Measurements from ENCODE around the gene TUBGCP3.

The TUBGCP3 gene

DNA sequence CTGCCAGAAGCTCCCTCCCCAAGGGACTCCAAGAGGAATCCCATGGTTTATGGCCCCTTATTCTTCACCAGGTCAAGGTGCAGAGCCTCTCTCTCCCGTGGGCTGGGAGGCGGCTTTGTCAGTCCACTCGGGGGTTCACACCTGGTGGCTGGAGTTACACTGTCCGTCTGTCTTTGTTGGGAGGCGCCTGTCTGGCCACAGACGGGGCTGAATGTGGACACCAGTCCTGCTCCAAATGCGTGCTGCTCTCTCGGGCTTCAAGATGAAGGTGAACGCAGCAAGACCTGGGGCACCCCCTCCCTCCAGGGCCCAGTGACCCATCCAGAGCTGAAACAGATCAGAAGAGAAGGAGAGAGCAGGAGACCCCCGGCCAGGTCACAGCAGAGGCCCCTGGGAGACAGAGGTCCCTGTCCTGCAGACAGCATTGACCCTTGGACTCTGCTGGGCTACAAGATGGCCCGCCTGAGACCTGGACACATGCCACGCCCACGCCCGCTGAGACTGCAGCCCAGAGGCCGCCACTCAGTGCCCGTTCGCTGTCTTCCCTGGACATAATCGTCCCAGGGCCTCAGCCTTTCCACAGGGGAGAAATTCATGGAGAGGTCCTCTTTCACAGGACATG lies 29.9 kb upstream of the TUBGCP3 start:
- no peak for DNase-seq (ENCODE audit: low read depth in 3 of 3, low spot score in 1 of 3)

DNA sequence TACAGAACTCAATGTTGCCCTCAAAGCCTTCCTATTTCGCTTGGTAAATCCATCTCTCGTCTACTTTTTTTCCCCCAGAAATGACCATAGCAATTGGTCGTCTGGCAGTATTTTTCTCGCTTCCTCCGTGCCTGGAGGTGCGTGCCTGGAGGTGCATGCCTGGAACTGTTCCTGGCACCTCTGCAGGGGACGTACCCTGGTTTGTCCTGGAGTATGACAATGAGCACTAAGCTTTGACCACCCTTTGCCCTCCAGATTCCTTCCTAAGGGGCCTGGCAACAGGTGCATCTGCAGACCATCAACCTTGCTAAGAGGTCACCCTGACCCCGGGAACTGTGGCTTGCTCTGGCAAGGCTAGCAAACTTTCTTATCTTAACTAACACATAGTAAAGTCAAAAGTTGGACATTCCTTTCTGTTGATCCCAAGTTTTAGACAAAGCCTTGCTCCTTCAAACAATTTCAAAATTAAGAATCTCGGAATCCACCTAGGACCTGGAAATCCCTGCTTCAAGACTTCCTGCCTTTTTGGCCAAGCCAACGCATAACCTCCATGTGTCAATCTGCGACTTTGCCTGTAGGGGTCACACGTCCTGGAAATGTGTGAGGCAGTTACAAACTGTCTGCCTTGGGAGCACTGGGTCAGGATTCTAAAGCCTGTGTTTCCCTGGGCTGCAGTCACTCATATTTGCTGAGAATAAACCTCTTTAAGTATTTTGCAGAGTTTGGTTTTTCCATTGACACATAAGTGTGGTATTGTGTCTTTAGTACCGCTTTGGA lies 28.8 kb upstream of the TUBGCP3 start:
- DNase-seq (ENCODE audit: low read depth in 3 of 3, low spot score in 1 of 3): no peak

DNA sequence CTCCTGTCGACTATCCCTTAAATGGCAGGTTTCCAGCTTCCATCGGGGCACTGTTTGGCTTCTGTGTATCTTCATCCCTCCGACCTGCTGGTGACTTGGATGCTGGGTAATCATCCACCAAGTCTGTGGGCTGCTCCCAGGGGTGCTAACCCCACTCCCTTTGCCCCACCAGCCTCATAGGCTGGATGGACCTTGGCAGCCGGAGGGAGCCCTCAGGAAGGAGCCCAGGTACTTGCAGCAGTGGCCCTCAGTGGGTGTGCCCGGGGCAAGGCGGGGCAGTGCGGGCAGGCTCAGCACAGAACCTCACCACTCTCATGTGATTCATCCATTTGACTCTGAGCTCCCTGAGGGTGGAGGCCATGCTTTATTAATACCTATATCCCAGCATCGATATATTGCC lies 27.4 kb upstream of the TUBGCP3 start:
- no peak for DNase-seq (ENCODE audit: low read depth in 3 of 3, low spot score in 1 of 3)

- no peak for DNase-seq (ENCODE audit: low read depth in 3 of 3, low spot score in 1 of 3)
These were observed 26.9 kb upstream of the TUBGCP3 start for GRCh38 chr13:112614835-112615234.

GRCh38 chr13:112608212-112608611 lies 20.3 kb upstream of the TUBGCP3 start:
- DNase-seq (ENCODE audit: low read depth in 3 of 3, low spot score in 1 of 3): no peak

- DNase-seq (ENCODE audit: low read depth in 3 of 3, low spot score in 1 of 3): peak; percentile 62 to 86 (median 71)
These were observed 18.4 kb upstream of the TUBGCP3 start for GRCh38 chr13:112606109-112607001.

GRCh38 chr13:112605531-112605990 lies 17.6 kb upstream of the TUBGCP3 start:
- no peak for DNase-seq (ENCODE audit: low read depth in 3 of 3, low spot score in 1 of 3)

DNA sequence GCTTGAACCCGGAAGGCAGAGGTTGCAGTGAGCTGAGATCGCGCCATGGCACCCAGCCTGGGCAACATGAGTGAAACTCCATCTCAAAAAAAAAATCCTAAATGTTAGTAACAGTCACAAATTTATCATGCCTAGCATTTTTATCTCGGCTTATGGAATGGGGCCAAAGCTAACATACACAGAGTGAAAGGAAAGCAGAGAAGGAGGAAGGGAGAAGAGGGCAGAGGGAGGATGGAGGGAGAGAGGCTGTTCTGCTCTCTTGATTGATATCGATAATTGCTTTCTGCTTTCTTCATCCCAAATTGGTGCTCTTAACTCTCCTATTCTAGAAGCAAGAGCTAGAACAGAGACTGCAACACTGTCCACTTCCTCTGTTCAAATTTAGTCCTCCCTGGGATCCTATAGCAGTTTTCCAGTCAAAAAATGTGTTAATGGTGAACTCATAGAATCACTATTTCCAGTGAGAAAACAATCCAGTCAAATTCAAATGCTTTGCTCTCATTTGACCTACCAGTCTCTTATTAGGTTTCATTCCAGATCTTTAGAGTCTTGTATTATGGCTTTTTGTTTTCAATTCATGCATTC lies 15.8 kb upstream of the TUBGCP3 start:
- DNase-seq (ENCODE audit: low read depth in 3 of 3, low spot score in 1 of 3): no peak

- DNase-seq (ENCODE audit: low read depth in 3 of 3, low spot score in 1 of 3): no peak
These were observed 14.2 kb upstream of the TUBGCP3 start for GRCh38 chr13:112602189-112602588.

GRCh38 chr13:112601371-112601770 lies 13.4 kb upstream of the TUBGCP3 start:
- no peak for DNase-seq (ENCODE audit: low read depth in 3 of 3, low spot score in 1 of 3)

DNA sequence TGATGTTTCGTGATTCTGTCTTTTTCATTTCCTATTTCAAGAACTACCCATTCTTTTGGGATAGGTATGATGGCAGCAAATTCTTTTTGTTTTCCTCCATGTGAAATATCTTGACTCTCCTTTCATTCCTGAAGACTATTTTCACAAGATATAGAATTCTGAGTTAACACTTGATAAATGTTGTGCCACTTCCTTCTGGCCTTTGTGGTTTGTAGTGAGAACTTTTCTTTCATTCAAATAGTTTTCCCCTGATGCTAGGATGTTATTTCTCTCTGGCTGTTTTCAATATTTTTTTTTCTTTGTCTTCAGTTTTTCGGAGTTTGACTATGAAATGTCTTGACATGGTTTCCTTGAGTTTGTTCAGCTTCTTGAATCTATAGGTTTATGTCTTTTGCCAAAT lies 8.3 kb upstream of the TUBGCP3 start:
- DNase-seq (ENCODE audit: low read depth in 3 of 3, low spot score in 1 of 3): no peak

DNA sequence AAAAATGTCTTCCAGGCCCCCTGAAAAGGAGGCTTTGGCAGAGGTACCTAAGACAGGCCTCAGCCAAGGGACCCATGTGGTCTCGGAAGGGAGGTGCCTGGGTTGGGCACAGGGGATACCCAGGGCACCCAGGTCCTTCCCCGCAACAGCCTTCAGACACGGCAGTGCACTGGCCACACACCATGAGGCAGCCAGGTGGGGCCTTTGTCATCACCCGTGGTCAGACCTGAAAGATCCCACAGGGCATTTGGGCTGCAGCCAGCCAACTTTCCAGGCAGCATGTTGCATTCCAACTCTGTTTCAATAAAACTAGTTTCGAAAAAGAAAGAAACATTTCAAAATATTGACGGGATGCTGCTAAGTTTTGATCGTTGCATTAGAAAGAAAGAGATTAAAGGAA lies 4.7 kb upstream of the TUBGCP3 start:
- no peak for DNase-seq (ENCODE audit: low read depth in 3 of 3, low spot score in 1 of 3)

DNA sequence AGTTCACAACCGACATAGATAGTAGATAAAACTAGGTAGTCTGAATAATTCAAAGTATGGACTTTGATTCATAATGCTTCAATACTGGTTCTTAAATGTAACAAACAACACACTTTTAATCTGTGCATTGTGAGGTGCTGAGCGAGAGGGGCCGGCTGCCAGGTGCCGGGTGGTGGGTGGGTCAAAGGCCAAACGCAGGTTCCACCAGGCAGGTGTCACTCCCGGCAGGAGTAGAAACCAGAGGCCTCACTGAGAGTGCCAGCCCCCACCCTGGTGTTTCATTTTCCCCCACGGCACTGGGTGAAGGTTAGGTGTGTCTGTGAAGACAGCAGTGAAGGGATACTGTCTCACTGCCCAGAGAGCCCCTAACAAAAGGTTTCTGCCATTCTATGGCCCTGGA lies 4.2 kb upstream of the TUBGCP3 start:
- DNase-seq (ENCODE audit: low read depth in 3 of 3, low spot score in 1 of 3): no peak

GRCh38 chr13:112588490-112589297 lies 741 bp upstream of the TUBGCP3 start:
- DNase-seq (ENCODE audit: low read depth in 3 of 3, low spot score in 1 of 3): no peak

DNA sequence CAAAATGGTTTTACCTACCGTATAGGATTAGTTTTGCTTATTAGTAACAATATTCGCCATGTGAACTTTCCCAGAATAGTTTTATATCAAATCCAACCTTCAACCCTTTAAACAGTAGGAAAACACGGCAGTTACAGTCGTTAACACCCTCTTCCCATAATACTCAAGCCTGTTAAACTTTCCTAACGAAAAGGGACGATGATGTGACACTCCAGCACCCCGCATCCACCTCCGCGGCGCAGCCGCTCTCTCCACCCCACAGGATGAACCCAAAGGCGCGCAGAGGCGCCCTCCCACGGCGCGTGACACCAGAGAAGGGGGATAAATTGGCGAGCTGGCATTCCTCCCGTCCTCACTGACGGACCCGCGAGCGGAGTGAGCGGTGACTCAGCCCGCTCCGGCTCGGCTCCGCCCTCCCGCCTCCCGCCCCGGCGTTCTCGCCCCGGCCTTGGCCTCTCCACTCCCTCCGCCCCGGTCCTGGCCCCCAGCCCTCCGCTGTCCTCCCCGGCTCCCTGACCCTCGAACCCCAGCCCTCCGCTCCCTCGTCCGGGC lies 665 bp downstream of the TUBGCP3 start:
- DNase-seq (ENCODE audit: low read depth in 3 of 3, low spot score in 1 of 3): peak in 2 of 3 donors; percentile 38 to 58

GRCh38 chr13:112586334-112586960 lies 1.5 kb downstream of the TUBGCP3 start:
- no peak for DNase-seq (ENCODE audit: low read depth in 3 of 3, low spot score in 1 of 3)

GRCh38 chr13:112583592-112584277 lies 4.2 kb downstream of the TUBGCP3 start:
- DNase-seq (ENCODE audit: low read depth in 3 of 3, low spot score in 1 of 3): no peak

DNA sequence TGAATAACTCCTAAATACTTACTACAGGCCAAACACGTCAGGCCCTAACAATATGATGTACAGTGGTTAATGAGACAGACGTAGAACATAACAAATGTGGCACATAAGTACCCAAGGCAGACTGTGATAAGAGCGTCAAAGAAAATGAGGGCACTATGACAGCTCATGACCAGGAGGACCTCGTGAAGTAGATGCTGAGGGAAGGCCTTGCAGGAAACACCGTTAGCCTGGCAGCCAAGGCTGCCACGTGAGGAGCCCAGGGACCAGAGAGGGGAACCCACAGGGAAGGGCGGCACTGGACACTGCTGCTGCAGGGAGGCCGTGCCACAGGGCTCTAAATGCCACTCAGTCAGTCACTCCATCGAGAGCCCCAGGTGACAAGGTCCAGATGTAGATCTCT lies 5.7 kb downstream of the TUBGCP3 start:
- no peak for DNase-seq (ENCODE audit: low read depth in 3 of 3, low spot score in 1 of 3)

DNA sequence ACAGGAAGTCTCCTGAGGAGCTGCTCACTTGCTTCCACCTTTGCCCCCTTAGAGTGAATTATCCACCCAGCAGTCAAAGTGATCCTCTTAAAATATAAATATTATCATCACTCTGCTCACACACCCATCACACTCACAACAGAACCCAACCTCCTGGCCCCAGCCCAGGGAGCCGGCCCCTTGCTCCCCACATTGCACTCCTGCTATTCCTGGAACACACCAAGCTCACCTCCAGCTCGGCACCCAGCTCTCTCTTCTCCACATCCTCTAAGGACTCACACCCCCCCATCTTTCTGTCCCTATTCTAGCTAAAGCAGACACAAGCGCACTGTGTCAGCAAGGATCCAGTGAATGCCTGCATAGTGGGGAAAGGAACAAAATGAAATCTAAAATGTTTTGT lies 7.0 kb downstream of the TUBGCP3 start:
- DNase-seq (ENCODE audit: low read depth in 3 of 3, low spot score in 1 of 3): no peak
